Keratinocyte (primary cell): ENCODE data around the gene TNFAIP8. TPM values are rescaled to one million over a fixed set of nuclear protein-coding genes. Genes with fewer than 3 reads are reported as not detected.

Experiments used
- DNase-seq: peaks from one replicate; pipeline ENCODE4 v3.0.0-alpha.2; 2011; ENCODE audit warnings: low read depth, missing footprints, low spot score
- FAIRE-seq: peaks from 2 replicates; lab custom pipeline; 2011; peaks lifted over from hg19 to GRCh38; lab: Jason Lieb, UNC
- H2AFZ ChIP-seq: 2 replicates; pipeline ENCODE4 v1.6.0; 2012; ENCODE audit warnings: low read length, control low read depth, inconsistent platforms; ENCODE audit not compliant: control insufficient read depth
- H3K27ac ChIP-seq: 2 replicates; pipeline ENCODE4 v1.5.1; 2011; ENCODE audit warnings: low read length; ENCODE audit not compliant: control insufficient read depth, insufficient read depth
- H3K27me3 ChIP-seq: 3 replicates; pipeline ENCODE4 v1.6.0; 2011; ENCODE audit warnings: low read length; ENCODE audit not compliant: control insufficient read depth, insufficient read depth; ENCODE audit errors: extremely low read depth
- H3K36me3 ChIP-seq, 2 experiments: 2 replicates in 1 of 2; 3 replicates in 1 of 2; pipeline ENCODE4 v1.5.1; 2011; ENCODE audit warnings: low read length in 2 of 2, mild to moderate bottlenecking in 1 of 2; ENCODE audit not compliant: control insufficient read depth in 2 of 2, insufficient read depth in 2 of 2; ENCODE audit errors: extremely low read depth in 1 of 2
- H3K4me1 ChIP-seq: 3 replicates; pipeline ENCODE4 v1.5.1; 2011; ENCODE audit warnings: low read length; ENCODE audit not compliant: control insufficient read depth, insufficient read depth; ENCODE audit errors: extremely low read depth
- H3K4me2 ChIP-seq: 3 replicates; pipeline ENCODE4 v1.6.0; 2011; ENCODE audit warnings: low read depth, low read length; ENCODE audit not compliant: control insufficient read depth, insufficient read depth; ENCODE audit errors: extremely low read depth
- H3K4me3 ChIP-seq, 3 experiments: fragments of 200-600 bp in 1 of 3; sonication (generic) in 1 of 3; 2 replicates in 2 of 3; 3 replicates in 1 of 3; pipeline ENCODE4 v1.5.1; 2011 to 2016; ENCODE audit warnings: low read length in 3 of 3, mild to moderate bottlenecking in 3 of 3, control low read depth in 2 of 3, inconsistent platforms in 1 of 3, low read depth in 1 of 3, mixed read lengths in 1 of 3, mixed run types in 1 of 3, moderate library complexity in 1 of 3; ENCODE audit not compliant: control insufficient read depth in 2 of 3, insufficient read depth in 2 of 3; ENCODE audit errors: extremely low read depth in 1 of 3
- H3K79me2 ChIP-seq: 2 replicates; pipeline ENCODE4 v1.6.0; 2012; ENCODE audit warnings: low read length; ENCODE audit not compliant: control insufficient read depth, insufficient read depth
- H3K9ac ChIP-seq: 3 replicates; pipeline ENCODE4 v1.6.0; 2011; ENCODE audit warnings: low read length; ENCODE audit not compliant: control insufficient read depth, insufficient read depth; ENCODE audit errors: extremely low read depth
- H3K9me1 ChIP-seq: 3 replicates; pipeline ENCODE4 v1.6.0; 2011; ENCODE audit warnings: low read length; ENCODE audit not compliant: control insufficient read depth, insufficient read depth; ENCODE audit errors: extremely low read depth
- H3K9me3 ChIP-seq: 2 replicates; pipeline ENCODE4 v1.5.1; 2012; ENCODE audit warnings: low read depth, low read length; ENCODE audit not compliant: control insufficient read depth
- H4K20me1 ChIP-seq: 3 replicates; pipeline ENCODE4 v1.6.0; 2011; ENCODE audit warnings: low read length; ENCODE audit not compliant: control insufficient read depth, insufficient read depth; ENCODE audit errors: extremely low read depth
- EZH2 ChIP-seq: IDR thresholded peaks from one replicate; pipeline ENCODE4 v1.6.1; 2012; ENCODE audit warnings: inconsistent platforms, mild to moderate bottlenecking, low read length, moderate library complexity
- dilution Hi-C: fragments of 300-500 bp; cut with MboI; formaldehyde crosslinking; loops from one replicate; pipeline ENCODE4 v1.7.0; 2020; ENCODE audit warnings: low sequenced_read_pairs; ENCODE audit not compliant: extremely low pct_ligation_motif_present
- polyA plus RNA-seq, 5 experiments: library from polyadenylated mRNA; depleted of rRNA in 3 of 5; stranded (reverse) in 3 of 5; stranded (forward) in 1 of 5; unstranded in 1 of 5; fragments of >200 nt; gene quantifications; 1 replicate in 1 of 5; 2 replicates in 3 of 5; 3 replicates in 1 of 5; pipeline versions ENCODE4 v1.2.1 to v1.2.3, GENCODE V29; 2011 to 2012; ENCODE audit warnings: missing spikeins in 2 of 5, low read depth in 1 of 5, low replicate concordance in 1 of 5
- TF ChIP-seq, protein P1 (sequence below), 3 experiments: IDR thresholded peaks in 1 of 3; conservative IDR thresholded peaks in 1 of 3; optimal IDR thresholded peaks in 1 of 3; 2 replicates in 2 of 3; 3 replicates in 1 of 3; pipeline versions ENCODE3 to v1.5.1; 2011; ENCODE audit warnings: low read length in 3 of 3, mild to moderate bottlenecking in 3 of 3, moderate library complexity in 2 of 3, control low read depth in 1 of 3, inconsistent platforms in 1 of 3; ENCODE audit not compliant: insufficient read depth in 2 of 3; ENCODE audit errors: extremely low read depth in 1 of 3

TNFAIP8 gene
- polyA plus RNA-seq, 1 donor (not counting 4 experiments of a cell fraction or from before 2014, with no cell fraction given) = 20.8 TPM

DNA sequence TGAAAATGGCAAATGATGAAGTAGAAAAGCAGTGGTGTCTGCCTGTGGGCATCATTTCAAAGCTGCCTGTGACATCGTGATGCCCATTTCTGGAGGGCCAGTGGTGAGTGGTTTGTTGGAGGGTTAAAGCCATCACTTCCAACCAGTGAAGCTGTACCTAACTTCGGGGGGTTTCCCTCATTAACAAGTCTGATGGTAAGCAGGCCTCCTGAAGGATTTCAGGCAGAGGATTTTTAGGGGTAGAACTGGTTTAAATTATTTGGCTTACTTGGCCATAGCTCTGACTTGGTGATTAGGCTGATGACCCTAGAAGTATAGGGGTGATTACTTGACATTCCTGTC, 10.7 kb downstream of the TNFAIP8 start:
- FAIRE-seq (no peak), DNase-seq (no peak)
- Histone ChIP-seq H3K4me2 (no peak overlapping the region), H3K9me3 (no peaks in the 10 kb centered on the region), H4K20me1 (no peaks in the 10 kb centered on the region), H3K27ac (peak overlapping the region; percentile 66), H3K4me1 (peaks cover 57% of the 10 kb centered on the region), H3K27me3 (no peaks in the 10 kb centered on the region), H3K9me1 (peaks cover 2% of the 10 kb centered on the region), H3K4me3 (no peak overlapping the region), H3K79me2 (peaks cover 4% of the 10 kb centered on the region), H3K9ac (no peak overlapping the region), H2AFZ (no peak overlapping the region), H3K36me3 (no peaks in the 10 kb centered on the region)
- TF ChIP-seq, protein P1, sequence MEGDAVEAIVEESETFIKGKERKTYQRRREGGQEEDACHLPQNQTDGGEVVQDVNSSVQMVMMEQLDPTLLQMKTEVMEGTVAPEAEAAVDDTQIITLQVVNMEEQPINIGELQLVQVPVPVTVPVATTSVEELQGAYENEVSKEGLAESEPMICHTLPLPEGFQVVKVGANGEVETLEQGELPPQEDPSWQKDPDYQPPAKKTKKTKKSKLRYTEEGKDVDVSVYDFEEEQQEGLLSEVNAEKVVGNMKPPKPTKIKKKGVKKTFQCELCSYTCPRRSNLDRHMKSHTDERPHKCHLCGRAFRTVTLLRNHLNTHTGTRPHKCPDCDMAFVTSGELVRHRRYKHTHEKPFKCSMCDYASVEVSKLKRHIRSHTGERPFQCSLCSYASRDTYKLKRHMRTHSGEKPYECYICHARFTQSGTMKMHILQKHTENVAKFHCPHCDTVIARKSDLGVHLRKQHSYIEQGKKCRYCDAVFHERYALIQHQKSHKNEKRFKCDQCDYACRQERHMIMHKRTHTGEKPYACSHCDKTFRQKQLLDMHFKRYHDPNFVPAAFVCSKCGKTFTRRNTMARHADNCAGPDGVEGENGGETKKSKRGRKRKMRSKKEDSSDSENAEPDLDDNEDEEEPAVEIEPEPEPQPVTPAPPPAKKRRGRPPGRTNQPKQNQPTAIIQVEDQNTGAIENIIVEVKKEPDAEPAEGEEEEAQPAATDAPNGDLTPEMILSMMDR (optimal IDR thresholded peaks at IDR 0.05 in 1 of 3, IDR thresholded peaks at IDR 0.05 in 1 of 3, conservative IDR thresholded peaks at IDR 0.05 in 1 of 3; ENCODE audit: extremely low read depth in 1 of 3, insufficient read depth in 2 of 3, low read length in 3 of 3) = no peak
- TF ChIP-seq EZH2 = no peak
- dilution Hi-C loops = no loop called here

DNA sequence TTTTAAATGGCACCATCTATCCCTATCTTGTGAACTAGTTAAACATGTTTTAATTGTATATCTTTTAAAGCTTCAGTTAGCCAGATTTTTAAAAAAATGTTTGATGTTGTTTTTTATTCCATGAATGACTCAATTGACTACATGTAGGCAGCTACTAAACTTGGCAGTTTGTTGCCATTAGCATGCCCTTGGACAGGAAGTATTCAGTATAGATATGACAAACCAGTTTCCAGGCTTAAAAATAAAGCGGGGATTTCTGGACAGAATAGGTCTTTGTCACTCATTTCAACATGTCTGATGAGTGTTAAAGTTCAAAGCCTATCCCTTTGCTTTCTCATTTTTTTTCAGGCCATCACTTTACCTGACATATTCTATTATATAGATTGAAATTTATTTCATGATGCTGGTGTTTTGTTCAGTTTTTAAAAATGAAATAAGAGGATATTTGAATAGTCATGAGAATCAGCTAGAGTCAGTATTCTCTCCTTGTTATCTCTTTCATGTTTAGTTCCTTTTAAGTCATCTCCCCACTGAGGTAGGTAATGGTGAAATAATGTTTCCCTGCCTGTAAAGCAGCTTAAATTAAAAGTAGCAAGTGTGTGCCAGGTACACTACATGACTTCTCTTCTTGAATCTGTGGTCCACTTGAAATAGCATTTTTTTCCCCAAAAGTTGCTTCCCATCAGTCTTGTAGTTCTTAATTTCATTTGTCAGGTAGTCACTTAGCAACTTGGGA, 11.9 kb downstream of the TNFAIP8 start:
- no peaks in the 10 kb centered on the region for H3K36me3 ChIP-seq
- no peak overlapping the region for H3K4me3 ChIP-seq
- FAIRE-seq (no peak), DNase-seq (no peak)
- TF ChIP-seq EZH2 = no peak
- TF ChIP-seq, protein P1 (optimal IDR thresholded peaks at IDR 0.05 in 1 of 3, IDR thresholded peaks at IDR 0.05 in 1 of 3, conservative IDR thresholded peaks at IDR 0.05 in 1 of 3; ENCODE audit: extremely low read depth in 1 of 3, insufficient read depth in 2 of 3, low read length in 3 of 3) = no peak
- no peak overlapping the region for H2AFZ ChIP-seq
- dilution Hi-C loops = no loop called here
- peaks cover 49% of the 10 kb centered on the region for H3K4me1 ChIP-seq
- peak overlapping the region; percentile 66 for H3K27ac ChIP-seq
- peak overlapping the region; percentile 44 for H3K4me2 ChIP-seq
- H3K9me3 ChIP-seq = no peaks in the 10 kb centered on the region
- H3K79me2 ChIP-seq = peaks cover 4% of the 10 kb centered on the region
- peaks cover 2% of the 10 kb centered on the region for H3K9me1 ChIP-seq
- no peak overlapping the region for H3K9ac ChIP-seq
- no peaks in the 10 kb centered on the region for H4K20me1 ChIP-seq
- no peaks in the 10 kb centered on the region for H3K27me3 ChIP-seq
